NT2/D1 (cell line): ENCODE measurements around the gene FNDC1.

Source experiments
- SUZ12 ChIP-seq: IDR thresholded peaks from 2 replicates; pipeline ENCODE4 v1.6.1; 2011; ENCODE audit not compliant: insufficient read length, insufficient read depth; ENCODE audit errors: extremely low read depth
- ZNF274 ChIP-seq: IDR thresholded peaks from 2 replicates; pipeline ENCODE4 v1.6.1; 2011; ENCODE audit warnings: mild to moderate bottlenecking, low read depth, low read length

DNA sequence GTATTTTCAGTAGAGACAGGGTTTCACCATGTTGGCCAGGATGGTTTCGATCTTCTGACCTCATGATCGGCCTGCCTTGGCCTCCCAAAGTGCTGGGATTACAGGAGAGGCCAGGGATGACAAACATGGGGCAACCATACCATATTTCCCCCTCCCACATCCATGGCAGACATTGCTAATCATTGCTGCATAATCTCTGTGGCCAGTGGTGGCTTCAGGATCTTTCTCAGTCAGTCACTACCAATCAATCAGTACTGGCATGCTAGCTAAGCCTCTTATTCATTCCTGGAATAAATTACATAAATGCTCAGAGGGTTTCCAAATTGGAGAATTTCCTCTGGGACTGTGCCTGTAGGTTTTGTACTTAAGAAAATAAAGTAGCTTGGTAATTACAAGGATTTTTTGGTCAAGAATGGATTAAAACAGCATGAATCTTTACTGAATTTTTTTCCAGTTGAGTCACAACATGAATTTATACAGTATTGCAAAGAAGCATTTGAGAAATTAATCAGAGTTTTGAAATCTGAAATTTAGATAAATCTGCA, 138.1 kb downstream of the FNDC1 start:
- no peak for TF ChIP-seq ZNF274
- no peak for TF ChIP-seq SUZ12
